ENCODE measurements around the gene DLGAP5. TPM values are rescaled to one million over a fixed set of nuclear protein-coding genes. Genes with fewer than 3 reads are reported as not detected.

Gene DLGAP5
- total RNA-seq, 4 donors from 2014 or later, result 0.82 to 11.5 (median 1.3) TPM

GRCh38 chr14:55102141-55102621 is 89.2 kb downstream of the DLGAP5 start:
- 3 to 10% methylated on average over 3 to 7 of the region's 7 CpGs for WGBS, 2 donors (ENCODE audit: low coverage in 1 of 2)
- in situ Hi-C loops (cut with MboI; ENCODE audit: low pct_ligation_motif_present in 1 of 4, low pct_unique_long_range_greater_than_20kb in 1 of 4, low sequenced_read_pairs in 3 of 4), result no loop called here

GRCh38 chr14:55101698-55102097 is 89.7 kb downstream of the DLGAP5 start:
- Histone ChIP-seq H3K4me1 (peaks cover 39 to 91% (median 46%) of the 10 kb centered on the region in 4 donors), H3K4me3 (peak overlapping the region in 1 of 4 donors; percentile 5), H3K27ac (peak overlapping the region; percentile 91 to 94 (median 93)), H3K27me3 (no peaks in the 10 kb centered on the region), H3K9me3 (no peaks in the 10 kb centered on the region), H3K36me3 (no peaks in the 10 kb centered on the region)
- intact Hi-C loops (cut with DNase I; ENCODE audit: low total_unique reads) (no loop called here), in situ Hi-C loops (cut with MboI; ENCODE audit: low pct_ligation_motif_present in 1 of 4, low pct_unique_long_range_greater_than_20kb in 1 of 4, low sequenced_read_pairs in 3 of 4) (no loop called here)
- DNase-seq, result no peak
- TF ChIP-seq, protein P1, sequence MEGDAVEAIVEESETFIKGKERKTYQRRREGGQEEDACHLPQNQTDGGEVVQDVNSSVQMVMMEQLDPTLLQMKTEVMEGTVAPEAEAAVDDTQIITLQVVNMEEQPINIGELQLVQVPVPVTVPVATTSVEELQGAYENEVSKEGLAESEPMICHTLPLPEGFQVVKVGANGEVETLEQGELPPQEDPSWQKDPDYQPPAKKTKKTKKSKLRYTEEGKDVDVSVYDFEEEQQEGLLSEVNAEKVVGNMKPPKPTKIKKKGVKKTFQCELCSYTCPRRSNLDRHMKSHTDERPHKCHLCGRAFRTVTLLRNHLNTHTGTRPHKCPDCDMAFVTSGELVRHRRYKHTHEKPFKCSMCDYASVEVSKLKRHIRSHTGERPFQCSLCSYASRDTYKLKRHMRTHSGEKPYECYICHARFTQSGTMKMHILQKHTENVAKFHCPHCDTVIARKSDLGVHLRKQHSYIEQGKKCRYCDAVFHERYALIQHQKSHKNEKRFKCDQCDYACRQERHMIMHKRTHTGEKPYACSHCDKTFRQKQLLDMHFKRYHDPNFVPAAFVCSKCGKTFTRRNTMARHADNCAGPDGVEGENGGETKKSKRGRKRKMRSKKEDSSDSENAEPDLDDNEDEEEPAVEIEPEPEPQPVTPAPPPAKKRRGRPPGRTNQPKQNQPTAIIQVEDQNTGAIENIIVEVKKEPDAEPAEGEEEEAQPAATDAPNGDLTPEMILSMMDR (IDR thresholded peaks at IDR 0.05), result peak in 2 of 5 experiments; percentile 5 to 7
- TF ChIP-seq POLR2A (IDR thresholded peaks at IDR 0.05), result no peak
- WGBS, 2 donors (ENCODE audit: low coverage in 1 of 2), result 93% methylated on average over 5 of the region's 5 CpGs; no CpG with 5 or more reads in 1 of the 2 donors

More at GRCh38 chr14:55102141-55102621, 89.2 kb downstream of the DLGAP5 start:
- H3K4me3 ChIP-seq, result peak overlapping the region in 2 of 4 donors; percentile 0 to 34
- peak overlapping the region; percentile 91 to 94 (median 93) for H3K27ac ChIP-seq
- DNase-seq, result peak; percentile 77
- H3K4me1 ChIP-seq, result peaks cover 41 to 95% (median 50%) of the 10 kb centered on the region in 4 donors
- H3K9me3 ChIP-seq, result no peaks in the 10 kb centered on the region
- intact Hi-C loops (cut with DNase I; ENCODE audit: low total_unique reads), result no loop called here
- TF ChIP-seq, protein P1 (IDR thresholded peaks at IDR 0.05), result peak in 1 of 5 experiments; percentile 6
- no peak for TF ChIP-seq EP300 (IDR thresholded peaks at IDR 0.05; ENCODE audit: low read depth)
- peak; percentile 49 for TF ChIP-seq POLR2A (IDR thresholded peaks at IDR 0.05)
- TF ChIP-seq POLR2AphosphoS5 (IDR thresholded peaks at IDR 0.05), result peak; percentile 84 to 88 (median 88)
- no peaks in the 10 kb centered on the region for H3K27me3 ChIP-seq
- no peaks in the 10 kb centered on the region for H3K36me3 ChIP-seq

GRCh38 chr14:55099756-55100155 is 91.6 kb downstream of the DLGAP5 start:
- in situ Hi-C loops (cut with MboI; ENCODE audit: low pct_ligation_motif_present in 1 of 4, low pct_unique_long_range_greater_than_20kb in 1 of 4, low sequenced_read_pairs in 3 of 4), result loop anchor here in 1 of 4 donors (10.0 kb wide), 1 partner anchor 55 kb away; no protein-coding TSS in a partner anchor
- no peak for TF ChIP-seq POLR2A (IDR thresholded peaks at IDR 0.05)
- TF ChIP-seq, protein P1 (IDR thresholded peaks at IDR 0.05), result no peak
- peak in 2 of 3 donors; percentile 40 to 45 for TF ChIP-seq POLR2AphosphoS5 (IDR thresholded peaks at IDR 0.05)
- no peak for TF ChIP-seq EP300 (IDR thresholded peaks at IDR 0.05; ENCODE audit: low read depth)
- Histone ChIP-seq H3K27ac (peak overlapping the region; percentile 42 to 93 (median 60)), H3K4me1 (peaks cover 35 to 73% (median 40%) of the 10 kb centered on the region in 4 donors), H3K9me3 (no peaks in the 10 kb centered on the region), H3K27me3 (no peaks in the 10 kb centered on the region), H3K36me3 (no peaks in the 10 kb centered on the region), H3K4me3 (no peak overlapping the region)
- no peak for DNase-seq
- WGBS, 2 donors (ENCODE audit: low coverage in 1 of 2), result 58 to 73% methylated on average over 2 of the region's 2 CpGs
- intact Hi-C loops (cut with DNase I; ENCODE audit: low total_unique reads), result no loop called here

GRCh38 chr14:55098561-55098898 is 92.9 kb downstream of the DLGAP5 start:
- no peak overlapping the region for H3K4me3 ChIP-seq
- H3K27ac ChIP-seq, result peak overlapping the region; percentile 42 to 93 (median 60)
- WGBS, 2 donors (ENCODE audit: low coverage in 1 of 2), result 80 to 89% methylated on average over 1 of the region's 1 CpG
- TF ChIP-seq, protein P1 (IDR thresholded peaks at IDR 0.05), result no peak
- no peak for TF ChIP-seq POLR2AphosphoS5 (IDR thresholded peaks at IDR 0.05)
- no peak for TF ChIP-seq EP300 (IDR thresholded peaks at IDR 0.05; ENCODE audit: low read depth)
- no peak for TF ChIP-seq POLR2A (IDR thresholded peaks at IDR 0.05)
- H3K27me3 ChIP-seq, result no peaks in the 10 kb centered on the region
- no peaks in the 10 kb centered on the region for H3K36me3 ChIP-seq
- intact Hi-C loops (cut with DNase I; ENCODE audit: low total_unique reads), result no loop called here
- no peak for DNase-seq
- in situ Hi-C loops (cut with MboI; ENCODE audit: low pct_ligation_motif_present in 1 of 4, low pct_unique_long_range_greater_than_20kb in 1 of 4, low sequenced_read_pairs in 3 of 4), result loop anchor here in 1 of 4 donors (10.0 kb wide), 1 partner anchor 56 kb away; no protein-coding TSS in a partner anchor
- no peaks in the 10 kb centered on the region for H3K9me3 ChIP-seq
- peaks cover 23 to 63% (median 31%) of the 10 kb centered on the region in 4 donors for H3K4me1 ChIP-seq

Other genes starting within 250 kb of the DLGAP5 start
- gene WDHD1, start 164.5 kb downstream of the DLGAP5 start, total RNA-seq, result 1 to 10 TPM in 2 of 4 donors, under 1 TPM in 1, not detected in 1; 0.20 to 1.2 (median 1.1) TPM
- gene SOCS4, start 164.3 kb downstream of the DLGAP5 start, total RNA-seq, result 10 to 100 TPM in 3 of 4 donors, 1 to 10 TPM in 1; 6.4 to 17.3 (median 12.1) TPM
- gene MAPK1IP1L, start 139.9 kb downstream of the DLGAP5 start, total RNA-seq, result 10 to 100 TPM; 50.2 to 96.9 (median 57.6) TPM
- gene LGALS3, start 62.3 kb downstream of the DLGAP5 start, total RNA-seq, result 1,000 to 10,000 TPM in 3 of 4 donors, 100 to 1,000 TPM in 1; 388 to 2,805 (median 1,702) TPM
- gene FBXO34, start 79.8 kb upstream of the DLGAP5 start, total RNA-seq, result 100 to 1,000 TPM in 2 of 4 donors, 10 to 100 TPM in 2; 34.2 to 129 (median 99.4) TPM
- gene ATG14, start 220.2 kb upstream of the DLGAP5 start, total RNA-seq, result 10 to 100 TPM; 11.5 to 24.7 (median 13.4) TPM
- not detected for gene TBPL2, start 249.0 kb upstream of the DLGAP5 start, total RNA-seq